Small intestine (tissue), 7 donors: ENCODE data around the gene IL21. TPM values are rescaled to one million over a fixed set of nuclear protein-coding genes. Genes with fewer than 3 reads are reported as not detected.
"Not testable (repeated sequence)": the region's sequence is repeated elsewhere in the genome, so short reads cannot be mapped to it uniquely, and the experiment has no call there.

ENCODE experiments used
- DNase-seq, 2 donors: peaks; one replicate each; pipeline versions ENCODE4 v3.0.0 to v3.0.0-alpha.2; 2013
- FAIRE-seq: peaks from 2 replicates; lab custom pipeline; 2012; peaks lifted over from hg19 to GRCh38; lab: Jason Lieb, UNC
- H3K27ac ChIP-seq, 3 donors: one replicate each; pipeline ENCODE4 v1.5.1; 2013; ENCODE audit warnings: low read length in 2 of 3, mild to moderate bottlenecking in 2 of 3, control low read depth in 1 of 3, inconsistent platforms in 1 of 3, low read depth in 1 of 3, moderate library complexity in 1 of 3
- H3K27me3 ChIP-seq, 3 donors: one replicate each; pipeline ENCODE4 v1.6.1; 2013; ENCODE audit warnings: low read length in 3 of 3, inconsistent platforms in 1 of 3; ENCODE audit not compliant: control insufficient read depth in 3 of 3, insufficient read depth in 3 of 3
- H3K36me3 ChIP-seq, 3 donors: one replicate each; pipeline ENCODE4 v1.6.1; 2013; ENCODE audit warnings: low read length in 3 of 3, inconsistent platforms in 1 of 3, low read depth in 1 of 3, mild to moderate bottlenecking in 1 of 3, moderate library complexity in 1 of 3; ENCODE audit not compliant: control insufficient read depth in 3 of 3, insufficient read depth in 2 of 3
- H3K4me1 ChIP-seq, 3 donors: one replicate each; pipeline ENCODE4 v1.6.1; 2013; ENCODE audit warnings: low read length in 2 of 3, inconsistent platforms in 1 of 3, low read depth in 1 of 3, mild to moderate bottlenecking in 1 of 3, moderate library complexity in 1 of 3; ENCODE audit not compliant: control insufficient read depth in 3 of 3, insufficient read depth in 2 of 3
- H3K4me3 ChIP-seq, 3 donors: one replicate each; pipeline ENCODE4 v1.5.1; 2013; ENCODE audit warnings: low read length in 3 of 3, control low read depth in 1 of 3, inconsistent platforms in 1 of 3, low read depth in 1 of 3, mild to moderate bottlenecking in 1 of 3, moderate library complexity in 1 of 3
- H3K9me3 ChIP-seq, 2 donors: one replicate each; pipeline ENCODE4 v1.6.1; 2013; ENCODE audit warnings: low read depth in 1 of 2, low read length in 1 of 2; ENCODE audit not compliant: control insufficient read depth in 2 of 2, insufficient read depth in 1 of 2
- WGBS, 3 donors: extraction: QIAGEN DNeasy Blood & Tissue Kit; methylation state at CpG; one replicate each; pipeline ENCODE4 v1.1.7; 2013; 5-methylcytosine and 5-hydroxymethylcytosine counted together
- polyA plus RNA-seq, 4 donors: library from polyadenylated mRNA; stranded (reverse) in 3 of 4; unstranded in 1 of 4; fragments of 200-250 nt in 3 of 4; fragments of 120-200 nt in 1 of 4; gene quantifications; one replicate each; pipeline versions ENCODE4 v1.2.1 to v1.2.3, GENCODE V29; 2013
- donor health status: healthy with polysubstance abuse.
- donor health status: control.
- donor health status: control.
- donor health status: Bipolar disorder and iron deficiency.
- donor health status: healthy.

The IL21 gene
- polyA plus RNA-seq, 4 donors = not detected

DNA sequence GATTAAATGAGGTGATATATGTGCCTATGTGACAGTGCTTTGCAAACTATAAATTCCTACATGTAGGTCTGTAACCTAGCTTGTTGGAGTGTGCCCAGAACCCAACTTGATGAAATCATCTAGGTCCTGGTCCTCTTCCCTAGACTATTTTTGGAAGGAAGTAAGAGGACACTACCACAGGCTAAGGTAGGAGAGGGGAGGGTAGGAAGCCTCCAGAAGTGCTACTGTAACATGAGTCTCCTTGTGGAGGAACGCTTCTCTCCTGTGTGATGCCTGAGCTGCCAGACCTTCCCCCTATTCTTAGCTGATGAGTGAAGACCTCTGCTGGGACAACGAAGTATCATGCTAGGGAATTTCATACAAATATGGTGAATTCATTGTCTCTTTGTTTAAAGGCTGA is 41.8 kb upstream of the IL21 start:
- no peak for DNase-seq
- Histone ChIP-seq H3K27ac (no peak overlapping the region), H3K9me3 (no peaks in the 10 kb centered on the region), H3K27me3 (no peaks in the 10 kb centered on the region), H3K36me3 (no peaks in the 10 kb centered on the region), H3K4me3 (no peak overlapping the region), H3K4me1 (no peaks in the 10 kb centered on the region)
- WGBS, 3 donors = 45 to 67% (median 56%) methylated on average over 2 of the region's 2 CpGs
- FAIRE-seq = no peak

DNA sequence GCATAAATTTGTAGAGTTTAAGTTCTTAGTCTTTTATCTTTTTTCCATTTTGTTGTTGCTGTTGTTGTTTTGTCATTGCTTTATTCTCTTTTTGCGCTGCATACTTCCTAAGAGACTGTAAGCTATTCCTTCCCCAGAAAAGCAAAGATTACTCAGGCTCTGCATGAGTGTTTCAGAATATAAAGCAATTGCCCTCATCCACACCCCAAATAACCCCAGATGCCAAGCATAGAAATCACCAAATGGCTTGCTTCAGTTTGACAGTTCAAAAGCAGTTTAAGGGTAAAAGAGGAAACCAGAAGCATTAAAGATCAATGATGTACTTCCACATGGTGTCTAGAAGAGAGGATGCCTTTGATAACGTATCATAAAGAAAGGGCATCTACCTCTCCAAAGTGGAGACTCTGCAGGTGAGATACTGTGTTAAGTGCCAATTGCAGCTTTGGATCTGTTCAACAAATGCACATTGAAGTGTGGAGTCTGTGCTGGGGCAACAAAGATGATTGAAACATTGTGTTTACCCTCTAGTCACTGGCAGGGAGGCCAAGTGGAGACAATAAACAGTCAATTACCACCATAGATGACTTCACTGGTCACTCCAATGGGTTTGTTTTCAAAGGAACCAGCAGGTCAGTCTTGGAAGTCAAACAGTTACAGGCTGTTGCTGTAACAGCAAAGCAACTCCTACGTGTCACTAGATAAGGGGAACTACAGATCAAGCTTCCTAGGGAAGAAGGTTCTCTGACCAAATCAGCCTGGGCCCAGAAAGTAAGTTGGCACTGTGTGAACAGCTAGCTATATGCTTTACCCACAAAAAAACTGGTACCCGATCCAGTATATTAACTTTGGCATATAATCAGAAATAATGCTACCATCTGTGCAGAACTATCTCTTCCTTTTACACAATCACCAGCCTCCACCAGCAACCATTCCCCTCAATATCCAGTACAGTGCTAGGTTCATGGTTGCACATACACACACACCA is 40.6 kb upstream of the IL21 start:
- no peaks in the 10 kb centered on the region for H3K36me3 ChIP-seq
- WGBS, 3 donors = 65 to 68% (median 68%) methylated on average over 4 of the region's 4 CpGs
- no peak overlapping the region for H3K27ac ChIP-seq
- no peak for DNase-seq
- H3K27me3 ChIP-seq = no peaks in the 10 kb centered on the region
- H3K9me3 ChIP-seq = no peaks in the 10 kb centered on the region
- no peak overlapping the region for H3K4me3 ChIP-seq
- no peak for FAIRE-seq
- no peaks in the 10 kb centered on the region for H3K4me1 ChIP-seq

DNA sequence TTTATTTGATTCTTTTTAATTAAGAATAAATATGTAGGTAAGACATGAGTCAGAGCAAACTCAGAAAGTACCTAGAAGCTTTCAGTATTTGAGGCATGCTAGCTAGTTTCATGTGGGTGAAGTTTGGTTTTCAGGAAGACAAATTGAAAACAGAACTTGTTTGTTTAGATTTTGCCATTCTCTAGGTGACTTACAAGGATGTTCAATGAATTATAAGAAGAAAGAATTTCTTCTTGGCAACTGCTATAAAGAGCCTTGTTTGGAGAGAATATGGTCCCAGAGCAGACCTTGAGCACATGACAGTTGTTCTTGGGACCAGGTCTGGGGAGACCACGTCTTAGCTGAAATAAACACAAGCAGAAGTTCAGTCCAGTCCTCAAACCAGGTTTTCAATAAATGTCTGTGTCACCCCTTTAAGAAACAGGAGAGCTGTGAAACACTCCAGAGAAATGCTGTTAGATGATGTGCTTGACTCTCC is 38.0 kb upstream of the IL21 start:
- no peak for DNase-seq
- Histone ChIP-seq H3K9me3 (no peaks in the 10 kb centered on the region), H3K36me3 (no peaks in the 10 kb centered on the region), H3K27me3 (no peaks in the 10 kb centered on the region), H3K27ac (no peak overlapping the region), H3K4me3 (no peak overlapping the region), H3K4me1 (no peaks in the 10 kb centered on the region)
- 53 to 68% (median 67%) methylated on average over 1 of the region's 1 CpG for WGBS, 3 donors
- no peak for FAIRE-seq

DNA sequence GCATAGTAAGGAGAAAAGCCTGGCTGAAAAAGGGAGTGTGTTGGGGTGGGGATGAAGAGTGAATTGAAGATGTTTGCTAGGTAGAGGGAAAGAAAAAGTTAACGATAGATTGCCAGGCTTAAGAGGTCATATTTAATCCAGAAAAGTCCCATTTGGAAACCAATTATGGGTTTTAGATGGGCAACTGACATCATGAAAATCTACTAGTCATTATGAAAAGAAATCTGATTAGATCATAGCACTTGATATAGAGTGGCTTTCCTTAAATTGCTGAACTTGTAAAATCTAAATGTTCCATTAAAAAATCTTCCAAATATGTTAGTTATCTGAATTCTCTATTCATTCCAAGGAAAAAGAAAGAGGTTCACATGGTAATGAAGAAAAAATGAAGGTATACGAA is 37.5 kb upstream of the IL21 start:
- Histone ChIP-seq H3K9me3 (no peaks in the 10 kb centered on the region), H3K4me1 (no peaks in the 10 kb centered on the region), H3K36me3 (no peaks in the 10 kb centered on the region), H3K4me3 (no peak overlapping the region), H3K27ac (no peak overlapping the region), H3K27me3 (no peaks in the 10 kb centered on the region)
- WGBS, 3 donors = 73 to 81% (median 76%) methylated on average over 2 of the region's 2 CpGs
- FAIRE-seq = no peak
- no peak for DNase-seq

DNA sequence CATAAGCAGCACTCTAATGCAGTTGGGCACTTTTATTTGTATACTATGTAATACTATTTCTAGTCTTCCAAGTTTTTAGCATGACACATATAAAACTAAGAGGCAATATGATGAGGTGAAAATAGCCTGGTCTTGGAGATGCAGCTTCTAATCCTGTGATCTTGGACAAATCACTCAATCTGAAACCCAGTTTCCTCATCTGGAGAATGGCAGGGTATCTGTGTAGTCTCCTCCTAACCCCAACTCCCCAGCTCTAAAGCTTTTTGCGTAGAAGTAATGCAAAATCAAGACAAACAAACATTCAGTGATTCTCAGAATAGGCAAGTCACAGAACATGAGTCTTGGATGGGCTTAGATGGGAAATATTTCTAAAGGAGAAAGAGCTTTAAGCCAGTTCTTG is 36.7 kb upstream of the IL21 start:
- H3K36me3 ChIP-seq = no peaks in the 10 kb centered on the region
- FAIRE-seq = no peak
- DNase-seq = no peak
- H3K27me3 ChIP-seq = no peaks in the 10 kb centered on the region
- 81 to 91% (median 83%) methylated on average over 1 of the region's 1 CpG for WGBS, 3 donors
- H3K4me1 ChIP-seq = no peaks in the 10 kb centered on the region
- no peak overlapping the region for H3K27ac ChIP-seq
- no peak overlapping the region for H3K4me3 ChIP-seq
- no peaks in the 10 kb centered on the region for H3K9me3 ChIP-seq

DNA sequence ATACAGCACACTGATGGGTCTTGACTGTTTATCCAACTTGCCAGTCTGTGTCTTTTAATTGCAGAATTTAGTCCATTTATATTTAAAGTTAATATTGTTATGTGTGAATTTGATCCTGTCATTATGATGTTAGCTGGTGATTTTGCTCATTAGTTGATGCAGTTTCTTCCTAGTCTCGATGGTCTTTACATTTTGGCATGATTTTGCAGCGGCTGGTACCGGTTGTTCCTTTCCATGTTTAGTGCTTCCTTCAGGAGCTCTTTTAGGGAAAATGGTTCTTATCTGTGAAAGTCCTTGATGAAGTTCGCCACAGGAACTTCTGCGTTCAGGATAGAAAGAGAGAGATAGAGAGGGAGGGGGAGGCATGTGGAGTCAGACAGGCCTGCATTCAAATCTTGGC is 35.7 kb upstream of the IL21 start:
- not testable (repeated sequence) for FAIRE-seq, DNase-seq, H3K4me1 ChIP-seq, H3K4me3 ChIP-seq, H3K36me3 ChIP-seq, H3K9me3 ChIP-seq, H3K27ac ChIP-seq, H3K27me3 ChIP-seq
- WGBS, 3 donors = 77 to 87% (median 78%) methylated on average over 4 of the region's 5 CpGs

DNA sequence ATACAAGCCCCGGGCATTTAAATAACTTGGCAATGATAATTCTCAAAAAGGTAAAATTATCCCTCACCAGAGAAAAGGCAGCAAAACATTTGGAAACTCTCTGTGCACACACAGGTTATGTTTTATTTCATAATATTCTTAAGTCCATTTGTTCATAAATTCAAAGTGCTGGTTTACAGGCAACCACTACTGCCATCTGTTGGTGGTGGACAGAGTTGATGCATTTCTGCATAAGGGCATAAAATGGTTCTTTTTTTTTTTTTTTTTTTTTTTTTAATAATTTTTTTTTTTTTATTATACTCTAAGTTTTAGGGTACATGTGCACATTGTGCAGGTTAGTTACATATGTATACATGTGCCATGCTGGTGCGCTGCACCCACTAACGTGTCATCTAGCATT is 31.5 kb upstream of the IL21 start:
- H3K27ac ChIP-seq = no peak overlapping the region
- 88 to 95% (median 90%) methylated on average over 1 of the region's 3 CpGs for WGBS, 3 donors
- no peaks in the 10 kb centered on the region for H3K27me3 ChIP-seq
- H3K4me3 ChIP-seq = no peak overlapping the region
- FAIRE-seq (no peak), DNase-seq (peak; percentile 18)
- H3K4me1 ChIP-seq = no peaks in the 10 kb centered on the region
- no peaks in the 10 kb centered on the region for H3K36me3 ChIP-seq
- H3K9me3 ChIP-seq = no peaks in the 10 kb centered on the region

DNA sequence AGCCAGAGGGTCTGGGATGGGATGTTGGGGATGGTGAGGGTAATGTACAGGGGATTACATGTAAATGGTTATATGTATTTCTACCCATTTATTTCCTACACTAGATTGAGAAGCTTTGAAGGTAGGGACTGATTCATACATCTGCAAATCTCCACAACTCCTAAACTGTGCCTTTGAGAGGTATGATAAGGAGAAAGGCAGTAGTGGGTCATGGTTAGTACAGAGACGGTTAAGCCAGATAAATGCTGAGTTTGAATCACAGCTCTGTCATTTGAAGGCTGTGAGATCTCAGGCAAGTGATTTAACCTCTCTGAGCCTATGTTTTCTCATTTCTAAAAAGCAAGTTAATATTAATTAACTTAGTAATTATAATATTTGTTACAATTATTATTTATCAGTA is 29.3 kb upstream of the IL21 start:
- no peak for FAIRE-seq

More for the DNA sequence above, 29.3 kb upstream of the IL21 start:
- no peaks in the 10 kb centered on the region for H3K27me3 ChIP-seq
- no peaks in the 10 kb centered on the region for H3K4me1 ChIP-seq
- no peaks in the 10 kb centered on the region for H3K9me3 ChIP-seq
- H3K4me3 ChIP-seq = no peak overlapping the region
- 74 to 96% (median 88%) methylated on average over 1 of the region's 1 CpG for WGBS, 3 donors
- no peak overlapping the region for H3K27ac ChIP-seq
- no peak for DNase-seq
- H3K36me3 ChIP-seq = no peaks in the 10 kb centered on the region
